Middle frontal gyrus (tissue), 1 donor: ENCODE measurements around the gene CFAP54.
A peak's percentile ranks its signal among the peaks of the same experiment; 100 is the strongest.
"Not testable (repeated sequence)": the region's sequence is repeated elsewhere in the genome, so short reads cannot be mapped to it uniquely, and the experiment has no call there.

Experiments
- DNase-seq: peaks from one replicate; pipeline ENCODE4 v3.0.0-alpha.2; 2015; ENCODE audit warnings: low spot score; ENCODE audit errors: extremely low spot score

Gene CFAP54

DNA sequence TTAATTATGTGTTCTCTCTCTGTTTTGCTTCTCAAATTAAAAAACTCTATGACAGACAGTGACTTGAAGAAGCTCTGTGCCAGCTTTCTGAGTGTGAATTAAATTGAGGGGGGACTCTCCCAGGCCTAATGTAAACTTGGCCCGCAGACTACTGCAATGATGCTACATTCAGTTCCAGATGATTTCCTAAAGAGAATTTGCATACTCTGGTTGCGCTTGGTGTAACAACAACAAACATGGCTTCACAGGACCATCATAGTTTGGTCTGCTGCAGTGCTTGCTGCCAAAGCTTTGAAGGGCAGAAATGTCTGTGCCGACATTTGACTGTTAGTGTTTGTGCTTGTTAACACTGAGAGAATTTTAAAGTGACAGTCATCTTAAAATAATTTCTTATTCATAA is 25.0 kb downstream of the CFAP54 start:
- no peak for DNase-seq

DNA sequence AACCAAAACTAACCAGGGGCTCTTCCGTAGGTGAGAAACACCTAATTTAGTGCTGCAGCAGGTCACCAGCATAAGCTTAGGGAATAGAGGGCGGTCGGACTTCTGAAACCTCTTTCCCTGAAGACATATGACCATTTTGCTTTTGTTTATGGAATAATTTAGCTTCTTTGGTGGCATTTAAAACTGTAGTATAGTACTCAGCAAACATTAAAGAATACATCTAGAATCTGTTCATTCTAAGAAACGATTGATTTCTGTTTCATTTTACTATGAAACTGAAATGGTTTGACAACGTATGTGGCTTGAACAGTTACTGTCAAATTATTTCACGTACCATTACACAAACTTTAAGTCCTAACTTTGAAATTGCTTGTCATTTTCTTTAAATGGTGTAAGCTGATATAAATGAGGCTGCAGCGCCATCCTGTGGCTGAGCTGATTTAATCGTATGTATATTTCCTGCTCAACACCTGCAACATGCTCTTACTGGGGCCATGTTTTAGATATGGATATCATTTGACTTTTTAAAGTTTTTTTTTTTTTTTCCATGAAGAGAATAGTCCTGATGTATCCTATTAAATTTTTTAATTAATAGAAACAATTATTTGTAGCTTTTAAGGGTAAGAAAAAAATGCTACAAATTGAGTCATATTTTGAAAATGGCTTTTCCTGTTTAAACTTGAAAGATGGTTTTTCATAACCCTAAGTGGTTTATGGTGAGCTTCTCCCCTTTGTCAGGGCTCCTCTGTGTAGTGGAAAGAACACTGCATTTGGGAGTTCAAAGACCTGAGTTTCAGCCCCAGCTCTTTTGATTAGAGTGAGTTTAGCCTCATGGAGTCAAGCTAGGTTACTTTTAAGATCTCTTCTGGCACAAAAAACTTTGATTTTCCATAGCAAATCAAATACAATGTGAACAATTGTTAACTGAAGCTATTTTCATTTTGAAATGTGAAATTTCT is 27.4 kb downstream of the CFAP54 start:
- DNase-seq: peak; percentile 69

GRCh38 chr12:96520767-96521166 is 31.4 kb downstream of the CFAP54 start:
- no peak for DNase-seq

- no peak for DNase-seq
Observed at GRCh38 chr12:96521895-96522682, 32.7 kb downstream of the CFAP54 start.

DNA sequence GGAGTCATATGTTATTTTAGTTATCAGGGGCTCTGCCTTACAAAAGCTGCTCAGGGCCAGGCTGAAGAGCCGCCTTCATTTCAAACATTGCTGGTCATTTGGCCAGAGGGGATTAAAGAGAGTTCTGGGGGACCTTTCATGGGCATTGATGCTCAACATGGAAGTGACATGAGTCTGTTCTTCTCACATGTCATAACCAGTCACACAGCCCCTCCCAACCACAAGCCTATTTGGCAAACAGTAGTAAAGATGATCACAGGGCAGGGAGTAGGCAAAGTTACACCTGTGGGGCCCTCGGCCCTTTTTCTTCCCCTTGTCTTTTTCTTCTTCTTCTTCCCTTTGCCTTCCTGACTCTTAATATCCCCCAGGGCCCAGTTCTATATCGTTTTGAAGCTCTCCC is 33.3 kb downstream of the CFAP54 start:
- DNase-seq: no peak

- no peak for DNase-seq
Observed at GRCh38 chr12:96526110-96526509, 36.7 kb downstream of the CFAP54 start.

GRCh38 chr12:96529912-96530311 is 40.5 kb downstream of the CFAP54 start:
- no peak for DNase-seq

DNA sequence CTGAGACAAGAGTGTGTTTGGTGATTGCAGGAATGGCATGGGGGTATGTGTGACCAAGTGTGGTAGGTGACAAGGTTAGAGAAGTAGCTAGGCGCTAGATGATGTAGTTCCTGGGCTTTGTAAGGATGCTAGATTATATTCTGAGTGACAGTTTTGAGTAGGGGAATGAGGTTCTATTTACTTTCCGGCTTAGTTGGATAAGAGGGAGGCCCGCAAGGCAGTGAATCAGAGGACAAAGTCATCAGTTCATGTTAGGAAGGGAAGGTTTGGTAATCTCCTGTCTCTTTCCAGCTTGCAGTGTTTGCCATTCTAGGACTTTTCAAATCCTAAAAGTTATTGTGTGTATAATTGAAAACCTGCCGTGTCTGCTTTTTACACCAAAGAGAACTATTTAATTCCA is 45.0 kb downstream of the CFAP54 start:
- DNase-seq: no peak

DNA sequence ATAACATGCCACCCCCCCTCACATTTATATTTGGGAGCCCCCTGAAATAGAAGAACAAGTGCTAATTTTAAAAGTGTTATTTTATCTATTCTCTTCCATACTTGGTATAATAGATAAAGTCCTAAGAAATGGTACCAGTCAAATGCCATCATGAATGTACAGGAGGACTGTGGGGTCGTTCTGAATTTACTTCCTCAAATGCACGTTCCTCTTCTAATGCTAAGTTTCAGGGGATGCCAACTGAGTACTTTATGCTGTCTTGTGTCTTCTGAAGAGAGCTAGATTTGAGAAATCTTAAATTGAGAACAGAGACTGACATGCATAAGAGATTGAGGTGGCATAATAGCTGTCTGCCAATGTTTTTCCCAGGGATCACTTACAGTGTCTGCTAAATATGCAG is 59.0 kb downstream of the CFAP54 start:
- no peak for DNase-seq

GRCh38 chr12:96549341-96549740 is 60.0 kb downstream of the CFAP54 start:
- no peak for DNase-seq

- no peak for DNase-seq
Observed at GRCh38 chr12:96570579-96570978, 81.2 kb downstream of the CFAP54 start.

GRCh38 chr12:96571101-96571862 is 81.9 kb downstream of the CFAP54 start:
- DNase-seq: no peak

DNA sequence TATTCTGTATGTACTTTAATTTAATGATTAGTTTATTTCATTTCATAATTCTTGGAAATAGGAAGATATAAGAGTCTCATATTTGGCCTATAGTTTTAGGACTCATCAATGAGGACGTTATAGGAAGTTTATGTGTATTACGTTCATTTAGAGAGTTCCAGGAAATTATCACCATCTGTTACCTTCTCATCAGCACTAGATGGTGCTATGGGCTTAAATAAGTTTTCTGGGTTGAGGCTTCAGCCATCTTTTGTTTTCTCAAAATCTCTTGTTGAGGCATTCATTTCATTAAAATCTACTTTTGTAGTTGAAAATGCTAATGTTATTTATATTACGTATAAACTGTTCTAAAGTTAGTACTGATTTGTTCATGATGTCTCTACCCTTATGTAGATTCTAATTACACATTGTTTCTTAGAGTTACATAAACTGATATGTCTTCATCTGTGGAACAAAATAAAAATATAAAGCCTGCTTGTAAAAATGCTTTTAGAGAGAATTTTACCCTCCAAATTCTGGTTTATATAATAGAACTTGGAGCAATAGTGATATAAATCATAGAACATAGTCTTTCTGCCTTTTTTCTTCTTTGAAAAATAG is 89.2 kb downstream of the CFAP54 start:
- peak; percentile 49 for DNase-seq

GRCh38 chr12:96585977-96586376 is 96.6 kb downstream of the CFAP54 start:
- DNase-seq: no peak

DNA sequence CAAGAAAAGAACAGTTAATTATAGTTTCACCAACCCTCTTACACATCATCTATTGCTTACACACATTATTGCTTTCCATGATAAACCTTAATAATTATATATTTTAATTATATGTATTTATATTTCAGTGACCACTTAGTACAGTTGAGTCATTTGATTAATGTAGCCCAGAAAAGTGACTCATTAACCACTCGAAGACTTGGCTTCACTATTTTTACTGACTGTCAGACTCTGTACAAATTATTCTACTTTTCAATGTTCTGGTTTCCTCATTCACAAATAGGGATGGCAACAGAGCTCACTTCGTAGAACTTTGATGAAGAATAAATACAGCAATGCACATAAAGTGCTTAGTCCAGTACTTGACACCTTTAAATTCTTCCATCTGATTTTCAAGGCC is 98.3 kb downstream of the CFAP54 start:
- no peak for DNase-seq

DNA sequence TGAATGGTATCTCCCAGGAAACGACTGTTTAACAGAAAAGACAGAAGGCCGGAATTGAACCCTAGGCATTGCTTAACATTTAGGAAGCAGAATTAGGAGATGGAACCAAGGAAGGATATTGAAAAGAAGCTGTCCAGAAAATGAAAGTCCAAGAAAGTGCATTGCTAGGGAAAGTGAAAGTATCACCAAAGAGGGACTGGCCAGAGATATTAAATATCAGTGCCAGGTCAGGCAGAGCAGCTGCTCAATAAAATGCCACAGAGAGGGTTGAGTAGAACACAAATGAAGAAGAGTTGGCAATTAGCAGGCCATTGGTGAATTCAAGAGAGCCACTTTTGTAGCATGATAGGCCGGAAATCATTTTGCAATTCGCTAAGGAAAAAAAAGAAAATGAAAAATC is 101.6 kb downstream of the CFAP54 start:
- DNase-seq: no peak

DNA sequence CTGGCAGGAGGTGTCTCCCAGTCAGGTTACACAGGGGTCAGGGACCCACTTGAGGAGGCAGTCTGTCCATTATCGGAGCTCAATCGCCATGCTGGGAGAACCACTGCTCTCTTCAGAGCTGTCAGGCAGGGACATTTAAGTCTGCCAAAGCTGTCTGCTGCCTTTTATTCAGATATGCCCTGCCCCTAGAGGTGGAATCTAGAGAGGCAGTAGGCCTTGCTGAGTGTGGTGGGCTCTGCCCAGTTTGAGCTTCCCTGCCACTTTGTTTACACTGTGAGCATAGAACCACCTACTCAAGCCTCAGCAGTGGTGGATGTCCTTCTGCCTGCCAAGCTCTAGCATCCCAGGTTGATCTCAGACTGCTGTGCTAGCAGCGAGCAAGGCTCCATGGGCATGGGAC is 115.0 kb downstream of the CFAP54 start:
- not testable (repeated sequence) for DNase-seq

DNA sequence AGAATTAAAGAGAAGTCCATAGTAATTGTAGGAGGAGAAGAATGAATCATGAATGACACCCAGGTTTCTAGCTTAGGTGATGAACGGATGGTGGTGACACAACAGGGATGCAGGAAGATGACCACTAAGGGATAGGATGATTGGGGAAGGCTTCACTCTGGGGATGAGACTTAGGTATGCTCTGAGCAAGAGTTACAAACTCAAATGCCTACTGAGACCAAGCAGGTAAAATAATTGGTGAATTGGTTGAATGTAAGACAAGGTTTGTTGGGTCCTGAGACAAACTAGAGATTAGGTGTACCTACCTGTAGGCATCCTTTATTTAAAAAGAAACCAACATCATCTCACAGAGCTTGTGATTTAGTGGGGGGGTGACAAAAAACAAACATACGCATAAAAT is 116.3 kb downstream of the CFAP54 start:
- no peak for DNase-seq

- DNase-seq: no peak
Observed at GRCh38 chr12:96606134-96606533, 116.8 kb downstream of the CFAP54 start.

- DNase-seq: no peak
Observed at GRCh38 chr12:96606644-96607043, 117.3 kb downstream of the CFAP54 start.

GRCh38 chr12:96617178-96617577 is 127.8 kb downstream of the CFAP54 start:
- no peak for DNase-seq
